Thyroid gland (tissue), 4 donors: ENCODE measurements around the gene SVOP. TPM values are rescaled to one million over a fixed set of nuclear protein-coding genes. Genes with fewer than 3 reads are reported as not detected.
A peak's percentile ranks its signal among the peaks of the same experiment; 100 is the strongest.
"Not testable (repeated sequence)": the region's sequence is repeated elsewhere in the genome, so short reads cannot be mapped to it uniquely, and the experiment has no call there.

Source experiments
- DNase-seq, 2 donors: peaks; one replicate each; pipeline ENCODE4 v3.0.0-alpha.2; 2019
- H3K27ac ChIP-seq, 3 donors: fragments of 200-600 bp; sonication (generic); 1 replicate in 2 of 3; 2 replicates in 1 of 3; pipeline ENCODE4 v1.5.1; 2016 to 2019; ENCODE audit warnings: mild to moderate bottlenecking in 1 of 3, moderate library complexity in 1 of 3
- H3K27me3 ChIP-seq: fragments of 200-600 bp; sonication (generic); one replicate; pipeline ENCODE4 v1.5.1; 2019
- H3K36me3 ChIP-seq, 2 donors: fragments of 200-600 bp; sonication (generic); one replicate each; pipeline ENCODE4 v1.5.1; 2016 to 2019
- H3K4me1 ChIP-seq, 2 donors: fragments of 200-600 bp; sonication (generic); one replicate each; pipeline ENCODE4 v1.5.1; 2017 to 2019
- H3K4me3 ChIP-seq, 3 donors: fragments of 200-600 bp; sonication (generic); replicated peaks in 1 of 3; 1 replicate in 2 of 3; 2 replicates in 1 of 3; pipeline ENCODE4 v1.5.1; 2016; ENCODE audit warnings: mild to moderate bottlenecking in 1 of 3
- H3K9me3 ChIP-seq: fragments of 200-600 bp; sonication (generic); one replicate; pipeline ENCODE4 v1.5.1; 2017
- CTCF ChIP-seq, 6 experiments: fragments of 200-600 bp in 3 of 6; fragments of 450-650 bp in 3 of 6; sonication (generic) in 3 of 6; IDR thresholded peaks; one replicate each; pipeline ENCODE4 v1.5.1; 2016 to 2019; ENCODE audit warnings: antibody characterized with exemption in 6 of 6, mild to moderate bottlenecking in 2 of 6, inconsistent platforms in 1 of 6, moderate library complexity in 1 of 6
- POLR2A ChIP-seq, 2 donors: fragments of 450-650 bp; IDR thresholded peaks; one replicate each; pipeline ENCODE4 v1.6.1; 2017; ENCODE audit warnings: antibody characterized with exemption in 2 of 2, mild to moderate bottlenecking in 2 of 2, moderate library complexity in 1 of 2
- WGBS, 2 donors: methylation state at CpG; one replicate each; pipeline ENCODE4 v1.1.5; 2017; 5-methylcytosine and 5-hydroxymethylcytosine counted together
- intact Hi-C: fragments of 100-400 bp; cut with DNase I; formaldehyde crosslinking; loops from one replicate; pipeline ENCODE4 v1.15.1; 2023
- total RNA-seq, 4 donors: library from RNA; depleted of rRNA; stranded (reverse); fragments of >200 nt; gene quantifications; one replicate each; pipeline ENCODE4 v1.2.3, GENCODE V29; 2016

SVOP gene
- total RNA-seq, 4 donors from 2014 or later, result not detected

- Histone ChIP-seq H3K4me3 (no peak overlapping the region), H3K9me3 (no peaks in the 10 kb centered on the region), H3K27ac (no peak overlapping the region), H3K36me3 (no peaks in the 10 kb centered on the region), H3K27me3 (no peaks in the 10 kb centered on the region), H3K4me1 (no peaks in the 10 kb centered on the region)
- intact Hi-C loops, result loop anchor here (5.0 kb wide), 1 partner anchor 82 kb away; no protein-coding TSS in a partner anchor
- whole genome bisulfite sequencing, 2 donors, result 100% methylated on average over 4 of the region's 4 CpGs
- no peak for TF ChIP-seq POLR2A (IDR thresholded peaks at IDR 0.05)
- TF ChIP-seq CTCF (IDR thresholded peaks at IDR 0.05), result no peak
- DNase-seq, result no peak
Measured at GRCh38 chr12:108865169-108865568, 155.7 kb downstream of the SVOP start.

- Histone ChIP-seq H3K4me3 (no peak overlapping the region), H3K36me3 (no peaks in the 10 kb centered on the region), H3K4me1 (peaks cover 0 to 15% of the 10 kb centered on the region in 2 donors), H3K9me3 (no peaks in the 10 kb centered on the region), H3K27me3 (no peaks in the 10 kb centered on the region), H3K27ac (no peak overlapping the region)
- TF ChIP-seq CTCF (IDR thresholded peaks at IDR 0.05) (no peak), POLR2A (IDR thresholded peaks at IDR 0.05) (no peak)
- intact Hi-C loops, result no loop called here
- no peak for DNase-seq
- WGBS, 2 donors, result 95 to 97% methylated on average over 3 of the region's 3 CpGs
Measured at GRCh38 chr12:108862588-108862959, 158.3 kb downstream of the SVOP start.

GRCh38 chr12:108861878-108862587 lies 158.8 kb downstream of the SVOP start:
- Histone ChIP-seq H3K27me3 (no peaks in the 10 kb centered on the region), H3K4me3 (no peak overlapping the region), H3K27ac (no peak overlapping the region), H3K36me3 (no peaks in the 10 kb centered on the region), H3K9me3 (no peaks in the 10 kb centered on the region), H3K4me1 (peaks cover 0 to 15% of the 10 kb centered on the region in 2 donors)
- TF ChIP-seq CTCF (IDR thresholded peaks at IDR 0.05) (no peak), POLR2A (IDR thresholded peaks at IDR 0.05) (no peak)
- WGBS, 2 donors, result 87% methylated on average over 6 of the region's 6 CpGs
- DNase-seq, result no peak
- intact Hi-C loops, result no loop called here

DNA sequence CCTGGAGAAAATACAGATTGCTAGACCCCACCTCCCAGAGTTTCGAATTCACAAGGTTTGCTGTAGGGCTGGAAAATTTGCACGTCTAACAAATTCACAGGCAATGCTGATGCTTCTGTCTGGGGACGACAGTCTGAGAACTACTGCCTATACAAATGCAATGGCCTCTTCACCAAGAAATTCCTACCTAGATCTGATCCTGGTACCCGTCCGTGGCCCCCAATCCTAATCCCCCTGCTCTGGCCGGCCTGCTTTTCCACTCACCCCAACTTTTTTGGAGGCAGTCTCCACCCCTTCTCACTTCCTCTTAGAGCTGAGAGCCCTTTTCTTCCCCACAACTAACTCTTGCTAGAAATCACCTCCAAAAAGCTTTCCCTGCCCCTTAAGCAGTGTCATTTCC lies 160.4 kb downstream of the SVOP start:
- Histone ChIP-seq H3K27ac (no peak overlapping the region), H3K9me3 (no peaks in the 10 kb centered on the region), H3K27me3 (no peaks in the 10 kb centered on the region), H3K4me1 (peaks cover 10 to 25% of the 10 kb centered on the region in 2 donors), H3K36me3 (no peaks in the 10 kb centered on the region), H3K4me3 (no peak overlapping the region)
- intact Hi-C loops, result no loop called here
- 69 to 71% methylated on average over 6 of the region's 6 CpGs for WGBS, 2 donors
- TF ChIP-seq CTCF (IDR thresholded peaks at IDR 0.05), result no peak
- DNase-seq, result no peak

DNA sequence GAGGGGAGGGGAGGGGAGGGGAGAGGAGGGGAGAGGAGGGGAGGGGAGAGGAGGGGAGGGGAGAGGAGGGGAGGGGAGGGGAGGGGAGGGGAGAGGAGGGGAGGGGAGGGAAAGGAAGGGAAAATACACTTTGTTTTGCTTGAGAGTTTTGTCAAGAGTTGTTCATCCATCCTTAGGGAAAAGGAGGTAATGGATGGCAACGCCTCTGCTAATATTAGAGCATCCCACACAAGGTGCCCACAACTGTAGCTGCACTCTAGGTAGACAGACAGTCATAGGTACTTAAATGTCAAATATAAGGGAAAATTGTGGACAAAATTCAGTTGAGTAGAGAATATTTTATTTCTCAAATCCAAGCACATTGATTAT lies 161.0 kb downstream of the SVOP start:
- TF ChIP-seq CTCF (IDR thresholded peaks at IDR 0.05) (no peak), POLR2A (IDR thresholded peaks at IDR 0.05) (no peak)
- WGBS, 2 donors, result 47 to 59% methylated on average over 1 of the region's 1 CpG
- DNase-seq, result no peak

DNA sequence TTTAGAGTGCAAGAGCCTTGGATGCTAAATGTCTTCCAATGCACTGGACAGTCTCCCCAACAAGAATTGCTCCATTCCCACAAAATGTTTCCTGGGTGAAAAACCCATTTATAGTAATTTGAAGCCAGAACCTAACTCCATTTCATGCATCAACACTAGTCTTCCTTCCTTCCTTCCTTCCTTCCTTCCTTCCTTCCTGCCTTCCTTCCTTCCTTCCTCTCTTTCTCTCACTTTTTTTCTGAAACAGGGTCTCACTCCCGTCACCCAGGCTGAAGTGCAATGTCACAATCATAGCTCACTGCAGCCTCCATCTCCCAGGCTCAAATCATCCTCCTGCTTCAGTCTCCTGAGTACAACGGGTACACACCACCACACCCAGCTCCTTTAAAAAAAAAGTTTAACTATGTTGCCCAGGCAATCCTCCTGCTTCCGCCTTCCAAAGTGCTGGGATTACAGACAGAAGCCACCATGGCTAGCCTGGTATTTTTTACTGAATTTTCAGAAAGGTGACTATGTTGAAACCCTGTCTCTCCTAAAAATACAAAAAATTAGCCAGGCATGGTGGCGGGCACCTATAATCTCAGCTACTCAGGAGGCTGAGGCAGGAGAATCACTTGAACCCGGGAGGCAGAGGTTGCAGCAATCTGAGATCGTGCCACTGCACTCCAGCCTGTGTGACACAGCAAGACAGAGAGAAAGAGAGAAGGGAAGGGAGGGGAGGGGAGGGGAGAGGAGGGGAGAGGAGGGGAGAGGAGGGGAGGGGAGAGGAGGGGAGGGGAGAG lies 161.5 kb downstream of the SVOP start:
- H3K4me3 ChIP-seq, intact Hi-C loops, DNase-seq, H3K9me3 ChIP-seq, H3K27me3 ChIP-seq, H3K36me3 ChIP-seq: not testable (repeated sequence)
- H3K27ac ChIP-seq, result peak overlapping the region in 1 of 3 donors; percentile 77
- peaks cover 19 to 36% of the 10 kb centered on the region in 2 donors for H3K4me1 ChIP-seq
- WGBS, 2 donors, result 54 to 56% methylated on average over 6 of the region's 6 CpGs

More for the DNA sequence above, 161.0 kb downstream of the SVOP start:
- intact Hi-C loops, result no loop called here
- Histone ChIP-seq H3K4me1 (peaks cover 14 to 30% of the 10 kb centered on the region in 2 donors), H3K9me3 (no peaks in the 10 kb centered on the region), H3K4me3 (no peak overlapping the region), H3K27ac (no peak overlapping the region), H3K36me3 (no peaks in the 10 kb centered on the region), H3K27me3 (no peaks in the 10 kb centered on the region)
